T-helper 1 cell treated with Interleukin-12 subunit alpha and Interleukin-12 subunit beta and Interleukin-4 antibody, amounts not matched to agents 30 ng/mL and 1 ng/mL, for 36 hours (primary cell): ENCODE measurements around the gene CFAP77. TPM values are rescaled to one million over a fixed set of nuclear protein-coding genes. Genes with fewer than 3 reads are reported as not detected.

Experiments
- intact Hi-C: fragments of 100-400 bp; cut with micrococcal nuclease; formaldehyde crosslinking; loops from one replicate; pipeline ENCODE4 v1.15.1; 2024
- total RNA-seq: library from RNA; stranded (reverse); gene quantifications from 2 replicates; pipeline ENCODE4 v1.2.3, GENCODE V29; 2022

The CFAP77 gene
- total RNA-seq, 1 donor from 2014 or later: not detected

- intact Hi-C loops: loop anchor here (2.0 to 10.0 kb wide), 6 partner anchors 242 to 1282 kb away; partner anchors contain the start of genes GTF3C4, GTF3C5, NTNG2 and NUP214
Observed at GRCh38 chr9:132407196-132407595, 2.8 kb upstream of the CFAP77 start.

- intact Hi-C loops: loop anchor here (5.0 to 10.0 kb wide), 5 partner anchors 244 to 1284 kb away; partner anchors contain the start of genes GTF3C5, NTNG2, NUP214 and PRRC2B
Observed at GRCh38 chr9:132408521-132408920, 1.5 kb upstream of the CFAP77 start.

- intact Hi-C loops: loop anchor here (1.0 kb wide), 3 partner anchors 97 to 492 kb away; no protein-coding TSS in a partner anchor
Observed at GRCh38 chr9:132410642-132411041, 631 bp downstream of the CFAP77 start.

DNA sequence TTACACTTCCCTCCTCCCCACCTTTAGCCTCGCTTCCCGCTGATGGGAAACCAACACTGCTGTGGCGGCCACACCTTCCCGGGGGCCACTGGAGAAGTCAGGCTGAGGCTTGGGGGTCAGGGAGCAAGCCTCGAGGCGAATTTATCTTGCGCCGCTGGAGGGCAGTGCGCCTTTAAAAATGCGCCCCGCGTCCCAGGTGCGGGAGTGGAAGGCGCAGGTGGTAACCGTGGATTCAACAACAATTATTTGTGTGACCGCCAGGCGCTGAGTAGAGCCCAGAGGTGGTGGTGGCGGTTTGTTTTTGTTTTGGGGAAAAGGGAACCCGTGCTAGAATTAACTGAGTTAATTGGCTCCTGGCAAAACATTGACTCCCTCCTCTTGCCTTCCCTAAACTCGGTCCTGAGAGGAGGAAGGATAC lies 1.1 kb downstream of the CFAP77 start:
- intact Hi-C loops: loop anchor here (1.0 kb wide), 3 partner anchors 96 to 491 kb away; no protein-coding TSS in a partner anchor

- intact Hi-C loops: loop anchor here (1.0 kb wide), 3 partner anchors 163 to 560 kb away; no protein-coding TSS in a partner anchor
Observed at GRCh38 chr9:132412089-132412488, 2.1 kb downstream of the CFAP77 start.

- intact Hi-C loops: no loop called here
Observed at GRCh38 chr9:132413926-132414325, 3.9 kb downstream of the CFAP77 start.

GRCh38 chr9:132414731-132415130 lies 4.7 kb downstream of the CFAP77 start:
- intact Hi-C loops: no loop called here

DNA sequence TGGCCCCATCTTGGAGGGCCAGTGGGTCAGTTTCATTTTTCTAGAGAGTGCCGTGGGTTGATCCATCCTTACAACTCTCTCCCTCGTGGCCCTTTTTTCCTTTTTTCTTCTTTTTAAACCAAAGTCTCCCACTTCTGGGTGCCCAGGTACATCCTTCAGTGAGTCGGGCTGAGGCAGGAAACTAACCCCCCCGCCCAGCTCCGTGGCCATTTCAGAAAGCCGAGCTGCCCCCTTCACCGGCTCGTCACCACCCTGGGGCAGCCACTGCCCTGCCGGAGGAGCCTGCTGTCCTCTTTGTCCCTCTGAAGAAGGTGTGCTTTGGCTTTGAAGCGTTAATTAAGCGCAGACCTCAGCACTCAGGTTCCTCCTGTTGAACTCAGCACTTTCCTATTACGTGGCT lies 5.2 kb downstream of the CFAP77 start:
- intact Hi-C loops: no loop called here

DNA sequence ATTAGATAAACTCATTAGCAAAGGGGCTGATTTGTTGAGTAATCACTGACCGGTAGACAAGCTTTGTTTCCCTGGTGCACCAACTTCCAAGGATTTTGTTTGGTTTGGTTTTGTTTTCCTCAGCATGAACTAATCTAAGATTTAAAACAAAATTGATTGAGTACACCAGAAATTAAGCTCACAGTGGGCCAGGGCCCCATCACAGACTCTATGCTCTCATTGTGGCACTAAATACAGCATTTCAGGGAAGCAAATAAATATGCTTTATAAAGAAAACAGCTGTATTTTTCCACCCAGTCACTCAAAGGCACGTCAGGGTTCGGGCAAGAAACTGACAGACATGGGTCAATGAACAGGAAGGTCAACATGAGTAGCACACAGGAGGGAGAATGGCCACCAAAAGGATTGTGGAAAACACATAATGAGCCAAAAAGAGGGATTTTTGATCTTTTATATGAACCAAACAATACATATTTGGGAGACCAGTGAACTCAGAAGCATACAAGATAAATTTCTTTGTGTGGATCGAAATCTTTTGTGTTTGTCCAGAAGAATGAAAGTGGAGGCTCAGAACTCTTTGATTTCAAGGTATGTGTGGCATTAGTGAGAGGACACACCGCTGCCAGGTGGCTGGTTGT lies 8.8 kb downstream of the CFAP77 start:
- intact Hi-C loops: no loop called here

DNA sequence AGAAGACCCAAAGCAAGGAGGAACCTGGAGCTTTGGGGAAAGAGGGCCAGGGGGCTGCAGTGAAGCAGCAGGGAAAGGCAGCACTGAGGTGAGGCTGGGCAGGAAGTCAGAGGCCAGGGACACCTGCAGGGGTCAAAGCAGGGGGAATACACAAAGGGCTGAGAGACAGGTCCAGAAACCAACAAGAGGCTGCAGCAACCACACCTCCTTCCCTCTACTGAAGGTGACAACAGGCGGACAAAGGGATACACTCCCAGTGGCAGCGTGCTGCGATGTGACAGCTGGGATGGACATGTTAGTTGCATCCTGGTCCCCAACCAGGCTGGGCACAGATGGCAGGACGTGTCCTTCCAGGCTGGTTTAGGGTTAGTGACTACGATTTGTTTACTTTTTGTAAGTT lies 12.6 kb downstream of the CFAP77 start:
- intact Hi-C loops: no loop called here

- intact Hi-C loops: no loop called here
Observed at GRCh38 chr9:132423503-132423902, 13.5 kb downstream of the CFAP77 start.

DNA sequence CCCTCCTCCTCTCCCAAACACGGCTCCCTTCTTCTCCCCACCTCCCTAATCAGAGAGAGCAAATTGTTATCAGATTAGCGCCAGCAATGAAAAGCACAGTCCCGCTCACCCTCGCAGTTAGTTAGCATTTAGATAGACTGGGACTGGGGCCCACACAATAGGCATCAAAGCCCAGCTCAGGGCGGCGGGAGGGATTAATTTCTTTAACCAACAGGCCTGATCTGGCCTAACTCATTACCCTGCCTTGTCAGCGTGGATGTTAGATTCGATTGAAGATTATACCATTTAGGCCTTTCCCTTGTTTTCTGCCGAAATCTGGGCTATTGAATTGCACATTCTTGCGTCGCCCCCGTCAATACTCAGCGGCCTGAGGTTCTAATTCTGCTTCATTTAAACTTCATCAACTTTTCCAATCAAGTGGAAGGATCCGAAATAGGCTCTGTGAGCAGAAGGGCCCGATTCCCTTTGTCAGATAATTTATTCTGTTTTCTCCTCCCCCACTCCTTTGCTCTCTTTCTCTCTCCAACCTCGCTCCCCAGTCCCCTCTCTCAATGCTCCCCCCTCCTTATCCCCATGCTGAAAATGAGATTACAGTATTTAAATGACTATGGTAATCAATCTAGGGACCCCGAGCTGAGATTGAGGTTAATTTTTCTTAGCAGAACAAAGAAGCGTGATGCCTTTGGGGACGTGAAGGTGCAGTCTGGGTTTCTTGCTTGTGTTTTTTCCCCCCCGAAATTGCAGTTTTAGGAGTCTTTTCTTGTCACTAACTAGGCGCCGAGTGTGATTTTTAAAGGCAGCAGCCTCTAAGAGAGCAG lies 15.1 kb downstream of the CFAP77 start:
- intact Hi-C loops: no loop called here

DNA sequence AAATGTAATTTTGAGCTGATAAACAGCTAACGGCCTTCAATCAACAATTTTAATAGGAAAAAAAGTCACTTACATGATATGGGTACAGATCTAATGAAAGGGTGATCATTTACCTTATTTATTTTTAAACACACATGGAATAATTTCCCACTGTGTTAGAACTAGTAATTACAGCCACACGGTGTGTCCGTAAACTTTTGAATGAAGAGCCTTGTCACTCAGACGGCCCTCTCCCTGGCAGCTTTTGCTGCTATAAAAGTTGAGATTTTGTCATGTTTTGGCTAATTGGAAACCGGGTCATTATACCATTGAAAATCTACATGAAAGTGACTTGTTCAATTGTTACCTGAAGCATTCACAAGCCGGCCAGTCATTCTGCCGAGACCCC lies 15.7 kb downstream of the CFAP77 start:
- intact Hi-C loops: no loop called here

- intact Hi-C loops: no loop called here
Observed at GRCh38 chr9:132426639-132427414, 16.8 kb downstream of the CFAP77 start.

- intact Hi-C loops: loop anchor here (5.0 kb wide), 1 partner anchor 76 kb away; no protein-coding TSS in a partner anchor
Observed at GRCh38 chr9:132430998-132431397, 21.0 kb downstream of the CFAP77 start.

GRCh38 chr9:132434881-132435280 lies 24.9 kb downstream of the CFAP77 start:
- intact Hi-C loops: loop anchor here (5.0 kb wide), 1 partner anchor 72 kb away; no protein-coding TSS in a partner anchor

DNA sequence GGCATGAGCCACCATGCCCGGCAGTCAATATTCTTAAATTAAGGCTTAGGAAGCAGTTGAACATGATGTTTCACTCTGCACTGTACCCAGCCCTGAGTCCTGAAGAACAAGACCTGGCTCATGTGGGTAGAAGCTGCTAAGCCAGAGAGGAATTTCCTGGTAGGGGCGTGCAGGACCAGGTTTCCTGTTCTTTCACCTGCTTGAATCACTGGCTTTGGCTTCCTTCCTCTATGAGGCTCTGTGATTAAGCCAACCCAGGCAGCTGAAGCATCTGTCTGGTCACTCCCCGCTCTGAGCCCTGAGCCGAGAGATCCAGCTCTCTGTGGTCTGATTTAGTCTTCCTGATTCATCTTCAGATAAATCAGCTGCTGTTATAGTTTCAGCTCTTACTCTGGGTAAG lies 29.1 kb downstream of the CFAP77 start:
- intact Hi-C loops: no loop called here

- intact Hi-C loops: no loop called here
Observed at GRCh38 chr9:132440735-132441134, 30.7 kb downstream of the CFAP77 start.

DNA sequence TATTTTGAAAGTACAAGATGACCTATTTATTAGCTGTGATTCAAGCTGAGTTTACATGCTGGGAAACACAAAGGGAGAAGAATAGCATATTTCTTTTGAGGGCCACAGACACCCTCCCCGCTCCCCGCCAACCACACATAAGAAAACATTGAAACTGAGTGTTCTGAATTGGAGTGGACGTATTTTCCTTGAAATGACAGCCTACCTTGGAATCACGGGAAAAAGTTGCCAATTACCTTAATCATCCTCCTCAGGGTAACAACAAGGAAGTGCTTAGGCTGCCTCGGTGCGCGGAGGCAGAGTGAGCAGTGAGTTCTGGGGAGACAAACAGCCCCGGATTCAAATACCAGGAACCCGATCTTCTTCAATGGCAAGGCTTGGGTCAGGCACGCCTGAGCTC lies 31.4 kb downstream of the CFAP77 start:
- intact Hi-C loops: no loop called here

- intact Hi-C loops: no loop called here
Observed at GRCh38 chr9:132443951-132444607, 34.1 kb downstream of the CFAP77 start.

- intact Hi-C loops: no loop called here
Observed at GRCh38 chr9:132446887-132447286, 36.9 kb downstream of the CFAP77 start.
